ENCODE results near the gene ZDHHC23.
A peak's percentile ranks its signal among the peaks of the same experiment; 100 is the strongest.

ZDHHC23 gene

GRCh38 chr3:113947372-113948014 lies at the start of gene ZDHHC23:
Gene ZDHHC23 (plus strand): TSS chr3:113948013. CDS start chr3:113948803, 790 bp downstream.
- peak; percentile 75 for DNase-seq

GRCh38 chr3:113898892-113899291 lies 48.9 kb upstream of the ZDHHC23 start:
- DNase-seq: no peak

- no peak for DNase-seq
Observed at GRCh38 chr3:113906568-113907140, 41.2 kb upstream of the ZDHHC23 start.

GRCh38 chr3:113908133-113908532 lies 39.7 kb upstream of the ZDHHC23 start:
- no peak for DNase-seq

- no peak for DNase-seq
Observed at GRCh38 chr3:113910966-113911365, 36.8 kb upstream of the ZDHHC23 start.

- peak; percentile 68 for DNase-seq
Observed at GRCh38 chr3:113912552-113913236, 35.1 kb upstream of the ZDHHC23 start.

- no peak for DNase-seq
Observed at GRCh38 chr3:113914646-113915045, 33.2 kb upstream of the ZDHHC23 start.

GRCh38 chr3:113927556-113927955 lies 20.3 kb upstream of the ZDHHC23 start:
- no peak for DNase-seq

- no peak for DNase-seq
Observed at GRCh38 chr3:113946831-113947230, 982 bp upstream of the ZDHHC23 start.

- DNase-seq: peak; percentile 23
Observed at GRCh38 chr3:113948015-113948917, 453 bp downstream of the ZDHHC23 start.

GRCh38 chr3:113952921-113953320 lies 5.1 kb downstream of the ZDHHC23 start:
- DNase-seq: no peak

GRCh38 chr3:113953677-113954076 lies 5.9 kb downstream of the ZDHHC23 start:
- DNase-seq: no peak

GRCh38 chr3:113954091-113954685 lies 6.4 kb downstream of the ZDHHC23 start:
- no peak for DNase-seq

- no peak for DNase-seq
Observed at GRCh38 chr3:113963879-113964278, 16.1 kb downstream of the ZDHHC23 start.

GRCh38 chr3:113966172-113966571 lies 18.4 kb downstream of the ZDHHC23 start:
- DNase-seq: no peak

GRCh38 chr3:113968986-113969385 lies 21.2 kb downstream of the ZDHHC23 start:
- no peak for DNase-seq

- no peak for DNase-seq
Observed at GRCh38 chr3:113977822-113978221, 30.0 kb downstream of the ZDHHC23 start.

GRCh38 chr3:113979916-113980315 lies 32.1 kb downstream of the ZDHHC23 start:
- no peak for DNase-seq

GRCh38 chr3:113981803-113982202 lies 34.0 kb downstream of the ZDHHC23 start:
- no peak for DNase-seq

- no peak for DNase-seq
Observed at GRCh38 chr3:113983544-113983943, 35.7 kb downstream of the ZDHHC23 start.

GRCh38 chr3:113985541-113985940 lies 37.7 kb downstream of the ZDHHC23 start:
- peak; percentile 35 for DNase-seq

- no peak for DNase-seq
Observed at GRCh38 chr3:114005481-114005880, 57.7 kb downstream of the ZDHHC23 start.

Data from CD4-positive, alpha-beta T cell treated with Interleukin-17A for 1 hour (primary cell).